GM19328 (cell line): Measurements from ENCODE around the gene TRMT10B.
"Not testable (repeated sequence)": the region's sequence is repeated elsewhere in the genome, so short reads cannot be mapped to it uniquely, and the experiment has no call there.

ENCODE experiments used
- ATAC-seq: cut with Tn5 transposase; IDR thresholded peaks from one replicate; pipeline ENCODE4 v1.9.1; 2021; ENCODE audit warnings: mild to moderate bottlenecking, moderate library complexity; ENCODE audit not compliant: unreplicated experiment

Gene TRMT10B

GRCh38 chr9:37751186-37751585, 2.4 kb upstream of the TRMT10B start:
- no peak for ATAC-seq

- not testable (repeated sequence) for ATAC-seq
Measured at GRCh38 chr9:37751704-37752103, 1.9 kb upstream of the TRMT10B start.

DNA sequence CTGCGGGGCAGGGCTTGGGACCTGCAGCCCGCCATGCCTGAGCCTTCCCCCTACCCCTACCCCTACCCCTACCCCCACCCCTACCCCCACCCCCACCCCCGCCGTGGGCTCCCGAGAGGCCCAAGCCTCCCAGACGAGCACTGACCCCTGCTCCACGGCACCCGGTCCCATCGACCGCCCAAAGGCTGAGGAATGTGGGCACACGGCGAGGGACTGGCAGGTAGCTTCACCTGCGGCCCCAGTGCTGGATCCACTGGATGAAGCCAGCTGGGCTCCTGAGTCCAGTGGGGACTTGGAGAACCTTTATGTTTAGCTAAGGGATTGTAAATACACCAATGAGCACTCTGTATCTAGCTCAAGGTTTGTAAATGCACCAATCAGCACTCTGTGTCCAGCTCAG, 1.5 kb upstream of the TRMT10B start:
- ATAC-seq = not testable (repeated sequence)

DNA sequence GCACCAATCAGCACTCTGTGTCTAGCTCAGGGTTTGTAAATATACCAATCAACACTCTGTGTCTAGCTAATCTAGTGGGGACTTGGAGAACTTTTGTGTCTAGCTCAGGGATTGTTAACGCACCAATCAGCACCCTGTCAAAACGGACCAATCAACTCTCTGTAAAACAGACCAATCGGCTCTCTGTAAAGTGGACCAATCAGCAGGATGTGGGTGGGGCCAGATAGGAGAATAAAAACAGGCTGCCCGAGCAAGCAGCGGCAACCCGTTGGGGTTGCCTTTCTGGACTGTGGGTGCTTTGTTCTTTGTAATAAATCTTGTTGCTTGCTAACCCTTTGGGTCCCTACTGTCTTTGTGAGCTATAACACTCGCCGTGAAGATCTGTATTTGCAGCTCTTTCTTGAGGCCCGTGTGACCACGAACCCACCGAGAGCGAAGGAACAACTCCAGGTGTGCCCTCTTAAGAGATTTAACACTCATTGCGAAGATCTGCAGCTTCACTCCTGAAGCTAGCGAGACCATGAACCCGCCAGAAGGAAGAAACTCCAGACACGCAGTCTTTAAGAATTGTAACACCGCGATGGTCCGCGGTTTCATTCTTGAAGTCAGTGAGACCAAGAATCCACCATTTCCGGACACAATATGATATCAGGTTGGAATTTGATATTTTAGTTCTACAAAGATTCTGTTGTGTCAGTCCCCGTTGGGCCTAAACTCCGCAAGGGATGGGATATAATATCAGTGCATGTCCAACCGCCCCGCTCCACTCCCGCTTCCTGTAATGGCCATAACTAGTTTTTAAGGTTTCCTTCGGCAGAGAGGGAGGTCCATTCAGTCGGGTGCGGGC, 740 bp upstream of the TRMT10B start:
- ATAC-seq = no peak

DNA sequence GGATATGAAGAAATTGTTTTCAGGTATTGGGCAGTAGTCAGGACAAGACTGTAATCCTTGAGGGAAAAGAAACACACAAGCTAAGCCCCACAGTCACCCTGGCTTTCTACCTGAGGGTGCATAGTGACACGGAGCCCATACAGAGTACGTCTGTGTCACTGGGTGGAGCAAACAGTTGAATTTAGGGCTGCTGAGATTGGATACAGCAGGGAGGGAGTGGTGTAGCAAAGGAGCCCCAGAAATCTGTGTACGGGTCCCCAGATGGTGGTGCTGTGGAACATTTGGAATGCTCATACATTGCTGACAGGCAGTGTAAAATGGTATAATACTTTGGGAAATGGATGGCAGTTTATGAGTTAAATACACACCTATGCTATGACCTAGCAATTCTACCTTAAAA, 5.1 kb downstream of the TRMT10B start:
- no peak for ATAC-seq

- no peak for ATAC-seq
Measured at GRCh38 chr9:37760416-37761161, 7.0 kb downstream of the TRMT10B start.

DNA sequence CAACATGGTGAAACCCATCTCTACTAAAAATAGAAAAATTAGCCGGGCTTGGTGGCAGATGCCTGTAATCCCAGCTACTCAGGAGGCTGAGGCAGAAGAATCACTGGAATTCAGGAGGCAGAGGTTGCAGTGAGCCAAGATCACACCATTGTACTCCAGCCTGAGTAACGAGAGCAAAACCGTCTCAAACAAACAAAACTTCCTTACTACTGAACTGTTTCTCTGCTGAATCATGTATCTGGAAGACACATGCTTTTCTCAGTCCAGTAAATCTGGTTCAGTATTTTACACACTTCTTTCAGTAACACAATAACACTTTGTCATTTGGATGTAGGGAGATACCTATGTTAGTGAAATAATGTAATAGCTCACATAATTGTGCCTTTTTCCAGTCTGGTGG, 7.9 kb downstream of the TRMT10B start:
- ATAC-seq = no peak

GRCh38 chr9:37765263-37765662, 11.7 kb downstream of the TRMT10B start:
- ATAC-seq = not testable (repeated sequence)

DNA sequence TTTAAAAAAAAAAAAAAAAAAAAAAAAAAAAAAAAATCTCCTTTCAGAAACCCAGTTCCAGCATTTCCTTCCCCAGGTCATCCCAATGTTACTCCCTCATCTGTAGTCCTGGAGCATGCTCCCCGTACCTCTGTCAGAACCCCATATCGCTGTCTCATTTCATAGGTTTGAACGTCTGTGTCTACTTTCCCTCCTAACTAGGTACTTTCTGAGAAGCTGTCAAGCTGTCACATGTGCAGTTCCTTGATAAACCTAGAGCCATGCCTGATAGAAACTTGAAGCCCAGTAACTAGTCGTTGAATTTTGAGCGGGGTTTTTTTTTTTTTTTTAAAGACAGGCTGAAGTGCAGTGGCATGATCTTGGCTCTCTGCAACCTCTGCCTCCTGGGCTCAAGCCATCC, 15.7 kb downstream of the TRMT10B start:
- ATAC-seq = no peak

GRCh38 chr9:37769995-37770394, 16.4 kb downstream of the TRMT10B start:
- ATAC-seq = no peak

DNA sequence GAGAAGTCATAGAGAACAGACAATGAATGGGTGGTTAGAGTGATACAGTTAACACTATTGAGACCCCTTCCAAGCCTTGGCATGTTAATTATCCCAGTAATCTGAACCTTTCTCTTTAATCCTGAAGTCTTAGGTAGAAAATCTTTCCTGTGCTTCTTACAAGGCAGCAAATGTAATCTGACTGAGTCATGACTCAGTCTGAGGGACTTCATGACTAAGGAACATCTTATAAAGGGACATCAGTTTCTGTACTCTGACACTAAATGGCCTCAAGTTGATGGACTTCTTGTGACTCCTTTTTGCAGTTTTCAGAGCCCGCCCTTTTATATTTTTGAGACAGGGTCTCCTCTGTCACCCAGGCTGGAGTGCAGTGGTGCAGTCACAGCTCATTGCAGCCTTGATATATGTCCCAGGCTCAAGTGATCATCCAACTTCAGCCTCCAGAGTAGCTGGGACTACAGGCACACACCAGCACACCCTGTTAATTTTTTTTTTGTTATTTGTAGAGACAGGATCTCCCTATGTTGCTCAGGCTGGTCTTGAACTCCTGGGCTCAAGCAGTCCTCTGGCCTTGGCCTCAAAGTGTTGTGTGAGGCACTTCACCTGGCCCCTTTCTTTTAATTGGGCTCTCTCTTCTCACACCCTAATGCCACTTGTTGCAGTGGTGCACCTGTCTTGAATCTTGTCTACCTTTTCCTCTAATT, 21.8 kb downstream of the TRMT10B start:
- no peak for ATAC-seq

DNA sequence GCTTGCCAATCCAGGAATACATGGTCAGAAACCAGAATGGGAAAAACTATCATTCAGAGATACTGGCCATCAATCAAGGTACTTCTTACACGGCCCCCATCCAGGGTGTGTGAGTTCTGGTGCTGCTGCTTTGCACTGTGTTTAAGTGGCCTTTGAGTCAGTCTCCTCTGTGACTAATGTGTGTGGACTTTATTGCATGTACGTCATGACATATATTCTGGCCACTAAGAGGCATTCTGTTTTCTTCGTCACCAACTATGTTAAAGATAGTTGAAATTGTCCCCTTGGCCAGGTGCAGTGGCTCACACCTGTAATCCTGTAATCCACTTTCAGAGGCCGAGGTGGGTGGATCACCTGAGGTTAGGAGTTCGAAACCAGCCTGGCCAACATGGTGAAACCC, 22.7 kb downstream of the TRMT10B start:
- ATAC-seq = no peak

DNA sequence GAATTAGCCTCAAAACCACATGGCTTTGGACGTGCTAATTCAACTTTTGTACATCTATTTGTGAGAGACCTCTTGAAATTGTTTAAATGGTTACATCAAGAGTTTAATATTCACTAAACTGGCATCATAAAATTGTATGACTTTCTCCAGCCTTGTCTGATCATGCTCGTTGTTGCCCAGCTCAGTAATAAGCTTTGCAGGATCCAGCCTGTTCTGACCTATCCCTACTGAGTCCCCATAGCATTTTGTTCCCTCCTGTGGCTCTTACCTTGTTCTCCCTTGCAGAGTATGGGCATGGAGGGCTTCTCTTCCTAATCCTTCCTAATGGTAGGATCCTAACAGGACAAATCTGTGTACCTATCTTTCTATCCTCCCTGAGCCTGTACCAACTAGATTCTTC, 24.9 kb downstream of the TRMT10B start:
- ATAC-seq = no peak

GRCh38 chr9:37784291-37784615, 30.6 kb downstream of the TRMT10B start:
- ATAC-seq = no peak

DNA sequence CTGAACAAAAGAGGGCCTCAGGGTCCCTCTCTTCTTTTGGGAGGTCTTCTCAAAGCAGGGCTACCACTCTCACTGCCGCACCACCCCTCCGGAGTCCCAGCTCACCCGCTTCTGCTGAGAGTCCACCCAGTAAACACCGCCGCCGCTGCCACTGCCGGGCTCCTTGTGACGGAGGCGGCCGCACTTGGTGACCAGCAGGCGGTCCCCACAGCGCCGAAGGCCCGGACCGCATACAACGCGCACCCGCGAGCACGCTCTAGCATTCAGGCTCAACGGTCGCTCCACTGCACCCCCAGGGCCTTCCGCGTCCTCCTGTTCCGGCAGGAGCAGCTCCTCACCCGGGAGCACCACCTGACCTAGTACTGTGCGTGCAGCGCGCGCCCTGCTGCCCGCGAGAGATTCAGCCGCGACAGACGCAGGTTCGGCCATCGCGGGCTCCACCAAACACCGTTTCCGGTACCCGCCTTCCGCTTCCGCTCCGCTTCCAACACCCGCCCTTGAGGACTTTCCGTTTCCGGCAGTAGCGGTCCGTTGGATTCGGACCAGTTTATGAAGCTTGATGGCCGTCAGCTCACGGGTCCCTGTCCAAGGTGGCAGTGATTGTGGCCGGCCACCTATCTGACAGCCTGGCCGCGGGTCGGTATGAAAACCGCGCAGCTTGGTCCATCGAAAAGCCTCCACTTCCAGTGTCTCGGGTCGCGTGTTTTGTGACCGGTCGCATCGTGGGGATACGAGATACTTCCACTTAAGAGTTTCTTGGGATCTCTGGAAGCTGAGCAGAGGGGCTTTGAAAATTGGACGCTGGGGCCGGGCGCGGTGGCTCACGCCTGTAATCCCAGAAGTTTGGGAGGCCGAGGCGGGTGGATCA, 31.2 kb downstream of the TRMT10B start, which contains the start of gene EXOSC3:
TSS of gene EXOSC3 (minus strand) at position 449 of the 868 bp plus-strand sequence. CDS start at position 429, 20 bp downstream.
- ATAC-seq = peak; percentile 92

GRCh38 chr9:37787059-37787458, 33.5 kb downstream of the TRMT10B start:
- no peak for ATAC-seq

DNA sequence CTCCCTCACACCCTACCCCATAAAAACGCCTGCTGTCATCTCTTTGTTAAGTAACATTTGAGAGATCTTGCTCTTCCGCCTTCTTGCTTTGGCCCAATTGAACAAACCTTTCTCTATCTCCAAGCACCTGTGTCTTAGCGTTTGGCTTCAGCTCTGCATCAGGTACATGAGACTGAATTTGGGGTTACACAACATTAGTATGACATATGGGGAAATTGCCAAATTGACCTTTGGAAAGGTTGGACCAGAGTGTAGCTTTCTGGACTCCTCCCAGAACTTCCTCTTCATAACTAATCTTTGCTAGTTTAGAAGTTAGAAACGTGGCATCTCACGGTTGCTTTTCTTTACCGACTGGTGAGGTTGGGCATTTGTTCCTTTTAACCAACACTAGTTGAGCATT, 34.7 kb downstream of the TRMT10B start:
- ATAC-seq = no peak

DNA sequence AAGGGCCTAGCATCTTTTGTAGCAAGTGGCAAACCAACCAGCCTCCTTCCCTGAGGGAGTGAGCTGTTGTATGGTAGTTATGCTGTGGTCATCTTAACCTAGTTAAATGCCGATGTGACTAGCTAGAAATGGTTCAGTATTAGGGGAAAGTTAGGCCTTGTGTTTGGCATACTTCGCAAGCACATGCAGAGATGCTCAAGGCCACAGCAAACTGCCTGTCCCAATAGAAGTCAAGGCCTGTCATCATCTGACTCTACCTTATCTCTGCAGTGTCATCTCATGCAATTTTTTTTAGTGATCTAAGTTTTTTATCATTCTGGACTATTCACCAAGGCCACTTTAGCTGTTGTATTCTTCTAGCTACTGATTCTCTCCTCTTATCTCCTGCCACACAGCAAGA, 36.5 kb downstream of the TRMT10B start:
- ATAC-seq = no peak

DNA sequence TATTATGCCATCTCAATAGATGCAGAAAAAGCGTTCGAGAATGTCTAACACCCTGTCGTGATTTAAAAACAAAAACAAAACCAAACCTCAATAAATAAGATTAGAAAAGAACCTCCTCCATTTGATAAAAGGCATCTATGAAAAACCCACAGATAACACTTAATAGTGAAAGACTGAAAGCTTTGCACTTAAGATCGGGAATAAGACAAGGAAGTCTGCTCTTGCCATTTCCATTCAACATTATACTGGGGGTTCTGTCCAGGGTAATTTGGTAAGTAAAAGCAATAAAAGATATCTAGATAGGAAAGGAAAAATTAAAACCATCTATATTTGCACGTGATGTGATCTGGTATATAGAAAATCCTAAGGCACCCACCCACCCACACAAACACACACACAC, 38.5 kb downstream of the TRMT10B start:
- no peak for ATAC-seq

DNA sequence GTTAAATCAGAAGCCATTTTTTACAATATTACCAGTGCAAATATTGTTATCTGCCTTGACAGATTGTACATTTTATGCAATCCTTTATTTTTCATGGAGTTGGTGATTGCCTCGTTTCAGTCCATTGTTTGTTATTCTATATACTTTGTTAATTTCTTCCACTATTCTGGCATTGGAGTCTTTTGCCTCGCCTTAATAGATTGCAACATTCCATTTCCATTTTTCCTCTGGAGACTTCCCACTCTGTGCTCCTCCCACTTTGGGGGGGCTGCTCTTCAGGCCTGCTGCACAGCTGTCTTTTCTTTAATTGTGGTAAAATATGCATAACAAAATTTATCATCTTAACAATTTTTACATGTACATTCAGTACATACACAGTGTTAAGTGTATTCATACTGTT, 42.6 kb downstream of the TRMT10B start:
- ATAC-seq = no peak

DNA sequence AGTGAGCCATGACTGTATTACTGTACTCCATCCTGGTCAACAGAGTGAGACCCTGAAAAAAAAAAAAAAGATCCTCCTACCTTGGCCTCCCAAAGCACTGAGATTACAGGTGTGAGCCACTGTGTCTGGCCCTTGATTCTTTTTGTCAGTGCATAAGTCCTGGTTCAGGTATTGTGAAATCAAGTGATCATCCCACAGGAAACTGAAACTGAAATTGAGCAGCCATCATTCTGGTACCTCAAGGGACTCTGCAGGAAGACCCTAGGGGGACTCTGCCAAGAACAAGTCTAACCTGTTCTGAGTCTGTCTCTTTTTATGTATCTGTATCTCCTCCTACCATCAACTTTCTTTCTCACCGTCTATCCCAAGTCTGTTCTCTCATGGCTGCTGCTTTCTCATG, 45.1 kb downstream of the TRMT10B start:
- no peak for ATAC-seq
